GF-D8 (cell line): ENCODE measurements around the gene HOXC13.

Experiments
- DNase-seq: peaks from one replicate; lab custom pipeline; 2025; lab: John Stamatoyannopoulos, UW

Gene HOXC13

GRCh38 chr12:53939141-53940108 lies 794 bp downstream of the HOXC13 start:
- no peak for DNase-seq

GRCh38 chr12:53940443-53941014 lies 1.9 kb downstream of the HOXC13 start:
- DNase-seq, result no peak

GRCh38 chr12:53941187-53941586 lies 2.6 kb downstream of the HOXC13 start:
- DNase-seq, result no peak

GRCh38 chr12:53941750-53942149 lies 3.1 kb downstream of the HOXC13 start:
- no peak for DNase-seq

GRCh38 chr12:53942467-53942997 lies 3.9 kb downstream of the HOXC13 start:
- no peak for DNase-seq

GRCh38 chr12:53944209-53944608 lies 5.6 kb downstream of the HOXC13 start:
- no peak for DNase-seq

GRCh38 chr12:53944907-53945847 lies 6.5 kb downstream of the HOXC13 start:
- DNase-seq, result no peak

- no peak for DNase-seq
Measured at GRCh38 chr12:53947743-53948142, 9.1 kb downstream of the HOXC13 start.

- no peak for DNase-seq
Measured at GRCh38 chr12:53948650-53949593, 10.3 kb downstream of the HOXC13 start.

GRCh38 chr12:53949631-53950436 lies 11.2 kb downstream of the HOXC13 start:
- no peak for DNase-seq

- no peak for DNase-seq
Measured at GRCh38 chr12:53950437-53950773, 11.8 kb downstream of the HOXC13 start.

- DNase-seq, result no peak
Measured at GRCh38 chr12:53950789-53951576, 12.4 kb downstream of the HOXC13 start.

GRCh38 chr12:53951577-53952334 lies 13.1 kb downstream of the HOXC13 start:
- no peak for DNase-seq

- no peak for DNase-seq
Measured at GRCh38 chr12:53952335-53952694, 13.7 kb downstream of the HOXC13 start.

GRCh38 chr12:53952871-53953734 lies 14.5 kb downstream of the HOXC13 start:
- DNase-seq, result no peak

- DNase-seq, result no peak
Measured at GRCh38 chr12:53953831-53954693, 15.4 kb downstream of the HOXC13 start.

- no peak for DNase-seq
Measured at GRCh38 chr12:53954694-53955035, 16.0 kb downstream of the HOXC13 start, which contains the start of gene HOXC12. HOXC12 (plus strand) TSS chr12:53954903; CDS start chr12:53954930, 27 bp downstream.
